ENCODE measurements around the gene BNIP2.

DNA sequence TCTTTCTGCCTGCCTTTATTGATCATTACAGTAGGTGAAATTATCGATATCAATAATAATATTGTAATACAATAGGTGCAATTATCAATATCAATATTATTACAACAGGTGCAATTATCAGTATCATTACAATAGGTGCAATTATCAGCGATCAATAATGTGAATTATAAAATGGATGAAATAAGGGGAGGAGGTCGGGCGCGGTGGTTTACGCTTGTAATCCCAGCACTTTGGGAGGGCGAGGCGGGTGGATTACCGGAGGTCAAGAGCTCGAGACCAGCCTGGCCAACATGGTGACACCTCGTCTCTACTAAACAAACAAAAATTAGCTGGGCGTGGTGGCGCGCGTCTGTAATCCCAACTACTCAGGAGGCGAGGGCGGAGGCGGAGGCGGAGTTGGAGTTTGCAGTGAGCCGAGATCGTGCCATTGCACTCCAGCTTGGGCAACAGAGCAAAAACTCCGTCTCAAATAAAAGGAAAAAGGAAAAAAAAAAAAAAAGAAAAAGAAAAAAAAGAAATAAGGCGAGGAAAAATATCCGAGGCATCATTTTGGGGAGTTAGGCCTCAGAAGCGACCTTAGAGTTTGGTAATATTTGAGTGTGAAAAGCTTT is 611 bp upstream of the BNIP2 start:
- TF ChIP-seq, protein P1, sequence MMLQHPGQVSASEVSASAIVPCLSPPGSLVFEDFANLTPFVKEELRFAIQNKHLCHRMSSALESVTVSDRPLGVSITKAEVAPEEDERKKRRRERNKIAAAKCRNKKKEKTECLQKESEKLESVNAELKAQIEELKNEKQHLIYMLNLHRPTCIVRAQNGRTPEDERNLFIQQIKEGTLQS (IDR thresholded peaks at IDR 0.05): no peak
- TF ChIP-seq, protein P2, sequence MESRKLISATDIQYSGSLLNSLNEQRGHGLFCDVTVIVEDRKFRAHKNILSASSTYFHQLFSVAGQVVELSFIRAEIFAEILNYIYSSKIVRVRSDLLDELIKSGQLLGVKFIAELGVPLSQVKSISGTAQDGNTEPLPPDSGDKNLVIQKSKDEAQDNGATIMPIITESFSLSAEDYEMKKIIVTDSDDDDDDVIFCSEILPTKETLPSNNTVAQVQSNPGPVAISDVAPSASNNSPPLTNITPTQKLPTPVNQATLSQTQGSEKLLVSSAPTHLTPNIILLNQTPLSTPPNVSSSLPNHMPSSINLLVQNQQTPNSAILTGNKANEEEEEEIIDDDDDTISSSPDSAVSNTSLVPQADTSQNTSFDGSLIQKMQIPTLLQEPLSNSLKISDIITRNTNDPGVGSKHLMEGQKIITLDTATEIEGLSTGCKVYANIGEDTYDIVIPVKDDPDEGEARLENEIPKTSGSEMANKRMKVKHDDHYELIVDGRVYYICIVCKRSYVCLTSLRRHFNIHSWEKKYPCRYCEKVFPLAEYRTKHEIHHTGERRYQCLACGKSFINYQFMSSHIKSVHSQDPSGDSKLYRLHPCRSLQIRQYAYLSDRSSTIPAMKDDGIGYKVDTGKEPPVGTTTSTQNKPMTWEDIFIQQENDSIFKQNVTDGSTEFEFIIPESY (IDR thresholded peaks at IDR 0.05; ENCODE audit: extremely low read depth, insufficient replicate concordance, low read length): no peak
- no peak for TF ChIP-seq YY1 (IDR thresholded peaks at IDR 0.05; ENCODE audit: extremely low read depth, insufficient replicate concordance, low read depth, low read length)
- TF ChIP-seq, protein P3, sequence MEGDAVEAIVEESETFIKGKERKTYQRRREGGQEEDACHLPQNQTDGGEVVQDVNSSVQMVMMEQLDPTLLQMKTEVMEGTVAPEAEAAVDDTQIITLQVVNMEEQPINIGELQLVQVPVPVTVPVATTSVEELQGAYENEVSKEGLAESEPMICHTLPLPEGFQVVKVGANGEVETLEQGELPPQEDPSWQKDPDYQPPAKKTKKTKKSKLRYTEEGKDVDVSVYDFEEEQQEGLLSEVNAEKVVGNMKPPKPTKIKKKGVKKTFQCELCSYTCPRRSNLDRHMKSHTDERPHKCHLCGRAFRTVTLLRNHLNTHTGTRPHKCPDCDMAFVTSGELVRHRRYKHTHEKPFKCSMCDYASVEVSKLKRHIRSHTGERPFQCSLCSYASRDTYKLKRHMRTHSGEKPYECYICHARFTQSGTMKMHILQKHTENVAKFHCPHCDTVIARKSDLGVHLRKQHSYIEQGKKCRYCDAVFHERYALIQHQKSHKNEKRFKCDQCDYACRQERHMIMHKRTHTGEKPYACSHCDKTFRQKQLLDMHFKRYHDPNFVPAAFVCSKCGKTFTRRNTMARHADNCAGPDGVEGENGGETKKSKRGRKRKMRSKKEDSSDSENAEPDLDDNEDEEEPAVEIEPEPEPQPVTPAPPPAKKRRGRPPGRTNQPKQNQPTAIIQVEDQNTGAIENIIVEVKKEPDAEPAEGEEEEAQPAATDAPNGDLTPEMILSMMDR (IDR thresholded peaks at IDR 0.05 in 2 of 3, conservative IDR thresholded peaks at IDR 0.05 in 1 of 3; ENCODE audit: borderline replicate concordance in 1 of 3, insufficient read depth in 1 of 3, low read depth in 2 of 3, low read length in 2 of 3): no peak
- no peak for TF ChIP-seq POLR2A (IDR thresholded peaks at IDR 0.05; ENCODE audit: borderline replicate concordance, extremely low read depth, insufficient read depth, insufficient read length)
- TF ChIP-seq ZNF274 (IDR thresholded peaks at IDR 0.05; ENCODE audit: low read depth, low read length): no peak
- no peak for TF ChIP-seq ELF1 (IDR thresholded peaks at IDR 0.05; ENCODE audit: borderline replicate concordance, low read depth)
- no peak for TF ChIP-seq POLR2AphosphoS5 (IDR thresholded peaks at IDR 0.05; ENCODE audit: low read depth, low read length)
- TF ChIP-seq, protein P4, sequence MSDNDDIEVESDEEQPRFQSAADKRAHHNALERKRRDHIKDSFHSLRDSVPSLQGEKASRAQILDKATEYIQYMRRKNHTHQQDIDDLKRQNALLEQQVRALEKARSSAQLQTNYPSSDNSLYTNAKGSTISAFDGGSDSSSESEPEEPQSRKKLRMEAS (IDR thresholded peaks at IDR 0.05): no peak
- TF ChIP-seq REST (IDR thresholded peaks at IDR 0.05; ENCODE audit: low read depth): no peak
- no peak for TF ChIP-seq CBX3 (IDR thresholded peaks at IDR 0.05; ENCODE audit: low read depth)

Data from HCT116 (cell line).